Astrocyte of the cerebellum (primary cell): ENCODE measurements around the gene NISCH.

ENCODE experiments used
- DNase-seq: peaks from one replicate; pipeline ENCODE4 v3.0.0-alpha.2; 2011; ENCODE audit warnings: low read depth
- H3K4me3 ChIP-seq: 2 replicates; pipeline ENCODE4 v1.5.1; 2011; ENCODE audit warnings: mild to moderate bottlenecking, low read depth, low read length, moderate library complexity
- CTCF ChIP-seq: IDR thresholded peaks from 2 replicates; pipeline ENCODE4 v1.5.1; 2012; ENCODE audit warnings: low read length, low read depth, moderate library complexity, mild to moderate bottlenecking; ENCODE audit errors: missing control alignments
- in situ Hi-C: cut with HindIII; loops from 2 replicates; pipeline ENCODE4 v1.10.0; 2017; ENCODE audit warnings: low sequenced_read_pairs

The NISCH gene

GRCh38 chr3:52518723-52519444, 63.5 kb downstream of the NISCH start:
- TF ChIP-seq CTCF: no peak

GRCh38 chr3:52519445-52520140, 64.2 kb downstream of the NISCH start:
- H3K4me3 ChIP-seq: no peak overlapping the region
- in situ Hi-C loops: no loop called here
- TF ChIP-seq CTCF: no peak
- no peak for DNase-seq

More at GRCh38 chr3:52518723-52519444, 63.5 kb downstream of the NISCH start:
- no peak for DNase-seq
- H3K4me3 ChIP-seq: no peak overlapping the region
- in situ Hi-C loops: no loop called here

- DNase-seq: no peak
- in situ Hi-C loops: no loop called here
- no peak for TF ChIP-seq CTCF
- no peak overlapping the region for H3K4me3 ChIP-seq
Measured at GRCh38 chr3:52520141-52520667, 64.8 kb downstream of the NISCH start.

- no peak overlapping the region for H3K4me3 ChIP-seq
- TF ChIP-seq CTCF: no peak
- in situ Hi-C loops: no loop called here
- DNase-seq: no peak
Measured at GRCh38 chr3:52520716-52521487, 65.5 kb downstream of the NISCH start.

GRCh38 chr3:52521488-52521824, 66.1 kb downstream of the NISCH start:
- DNase-seq: no peak
- no peak overlapping the region for H3K4me3 ChIP-seq
- in situ Hi-C loops: no loop called here
- TF ChIP-seq CTCF: no peak

- in situ Hi-C loops: no loop called here
- TF ChIP-seq CTCF: no peak
- H3K4me3 ChIP-seq: no peak overlapping the region
- no peak for DNase-seq
Measured at GRCh38 chr3:52521881-52522650, 66.7 kb downstream of the NISCH start.
